ENCODE data around the gene AFF3.
A peak's percentile ranks its signal among the peaks of the same experiment; 100 is the strongest.

AFF3 gene

DNA sequence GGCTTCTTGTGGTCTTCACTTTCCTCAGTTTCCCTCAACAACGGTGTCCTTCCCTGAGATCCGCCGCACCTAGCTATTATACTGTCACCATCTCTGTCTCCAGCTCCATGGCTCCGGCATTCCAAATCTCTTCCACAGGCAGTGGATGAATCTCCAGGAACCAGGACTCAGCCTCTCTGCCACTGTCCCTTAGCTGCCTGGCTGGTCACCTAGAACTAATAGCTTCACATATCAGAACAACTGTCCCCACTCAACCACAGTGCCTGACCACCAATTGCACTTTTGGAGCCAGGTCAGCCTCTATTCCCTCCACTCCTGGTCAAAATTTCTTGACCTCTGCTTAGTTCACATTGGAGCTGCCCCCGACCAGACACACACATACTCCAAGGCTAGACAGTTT, 38.1 kb upstream of the AFF3 start:
- TF ChIP-seq SIN3A (IDR thresholded peaks at IDR 0.05; ENCODE audit: borderline replicate concordance, insufficient read depth, low read length) (no peak), TAF1 (IDR thresholded peaks at IDR 0.05; ENCODE audit: borderline replicate concordance, insufficient read depth, low read length) (no peak), POLR2AphosphoS5 (IDR thresholded peaks at IDR 0.05; ENCODE audit: low read depth, low read length) (no peak), FOXP2 (optimal IDR thresholded peaks at IDR 0.05; ENCODE audit: borderline replicate concordance, extremely low read depth, extremely low read length, insufficient read depth) (no peak)
- TF ChIP-seq, protein P1, sequence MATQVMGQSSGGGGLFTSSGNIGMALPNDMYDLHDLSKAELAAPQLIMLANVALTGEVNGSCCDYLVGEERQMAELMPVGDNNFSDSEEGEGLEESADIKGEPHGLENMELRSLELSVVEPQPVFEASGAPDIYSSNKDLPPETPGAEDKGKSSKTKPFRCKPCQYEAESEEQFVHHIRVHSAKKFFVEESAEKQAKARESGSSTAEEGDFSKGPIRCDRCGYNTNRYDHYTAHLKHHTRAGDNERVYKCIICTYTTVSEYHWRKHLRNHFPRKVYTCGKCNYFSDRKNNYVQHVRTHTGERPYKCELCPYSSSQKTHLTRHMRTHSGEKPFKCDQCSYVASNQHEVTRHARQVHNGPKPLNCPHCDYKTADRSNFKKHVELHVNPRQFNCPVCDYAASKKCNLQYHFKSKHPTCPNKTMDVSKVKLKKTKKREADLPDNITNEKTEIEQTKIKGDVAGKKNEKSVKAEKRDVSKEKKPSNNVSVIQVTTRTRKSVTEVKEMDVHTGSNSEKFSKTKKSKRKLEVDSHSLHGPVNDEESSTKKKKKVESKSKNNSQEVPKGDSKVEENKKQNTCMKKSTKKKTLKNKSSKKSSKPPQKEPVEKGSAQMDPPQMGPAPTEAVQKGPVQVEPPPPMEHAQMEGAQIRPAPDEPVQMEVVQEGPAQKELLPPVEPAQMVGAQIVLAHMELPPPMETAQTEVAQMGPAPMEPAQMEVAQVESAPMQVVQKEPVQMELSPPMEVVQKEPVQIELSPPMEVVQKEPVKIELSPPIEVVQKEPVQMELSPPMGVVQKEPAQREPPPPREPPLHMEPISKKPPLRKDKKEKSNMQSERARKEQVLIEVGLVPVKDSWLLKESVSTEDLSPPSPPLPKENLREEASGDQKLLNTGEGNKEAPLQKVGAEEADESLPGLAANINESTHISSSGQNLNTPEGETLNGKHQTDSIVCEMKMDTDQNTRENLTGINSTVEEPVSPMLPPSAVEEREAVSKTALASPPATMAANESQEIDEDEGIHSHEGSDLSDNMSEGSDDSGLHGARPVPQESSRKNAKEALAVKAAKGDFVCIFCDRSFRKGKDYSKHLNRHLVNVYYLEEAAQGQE (IDR thresholded peaks at IDR 0.05; ENCODE audit: insufficient read depth in 1 of 2, low read depth in 2 of 2, low read length in 2 of 2) = no peak

DNA sequence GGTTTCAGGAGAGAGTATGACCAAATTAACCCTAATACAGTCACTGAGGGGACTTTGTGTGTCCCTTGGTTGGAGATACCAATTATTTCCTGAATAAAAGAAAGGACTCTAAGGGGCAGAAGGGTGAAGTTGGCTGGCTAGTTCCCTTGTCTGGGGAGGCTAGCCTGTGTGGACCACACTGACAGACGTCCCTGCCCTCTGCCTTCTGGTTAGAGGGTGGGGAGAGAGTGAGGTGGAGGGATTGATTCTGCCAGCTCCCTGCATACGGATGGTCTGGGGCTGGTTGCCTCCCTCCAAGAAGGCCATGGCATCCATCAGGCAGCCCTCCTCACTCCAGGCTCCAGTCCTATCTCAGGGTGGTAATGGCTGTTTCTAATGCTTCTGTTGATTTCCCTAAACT, 37.4 kb upstream of the AFF3 start:
- TF ChIP-seq, protein P1 (IDR thresholded peaks at IDR 0.05; ENCODE audit: insufficient read depth in 1 of 2, low read depth in 2 of 2, low read length in 2 of 2) = no peak
- no peak for TF ChIP-seq TAF1 (IDR thresholded peaks at IDR 0.05; ENCODE audit: borderline replicate concordance, insufficient read depth, low read length)

DNA sequence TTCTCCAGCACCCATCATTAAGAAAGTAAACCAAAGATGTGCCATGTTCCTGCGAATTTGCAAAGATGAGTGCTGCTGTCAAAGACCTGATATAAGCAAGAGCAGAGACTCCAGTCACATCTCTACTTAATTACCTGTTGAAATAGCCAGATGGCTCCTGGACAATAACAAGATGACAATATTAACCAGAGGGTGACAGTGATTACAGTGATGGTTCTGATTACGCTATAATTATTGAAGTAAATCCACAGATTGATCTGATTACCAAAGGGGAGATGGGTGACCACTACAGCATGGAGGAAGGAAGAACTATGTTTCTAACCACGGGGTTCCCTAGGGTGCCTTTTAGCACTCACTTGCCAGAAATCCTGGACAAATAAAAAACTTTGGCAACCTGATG, 36.5 kb upstream of the AFF3 start:
- no peak for TF ChIP-seq SIN3A (IDR thresholded peaks at IDR 0.05; ENCODE audit: borderline replicate concordance, insufficient read depth, low read length)
- TF ChIP-seq FOXP2 (optimal IDR thresholded peaks at IDR 0.05; ENCODE audit: borderline replicate concordance, extremely low read depth, extremely low read length, insufficient read depth) = no peak
- no peak for TF ChIP-seq TAF1 (IDR thresholded peaks at IDR 0.05; ENCODE audit: borderline replicate concordance, insufficient read depth, low read length)
- no peak for TF ChIP-seq POLR2AphosphoS5 (IDR thresholded peaks at IDR 0.05; ENCODE audit: low read depth, low read length)
- TF ChIP-seq, protein P1 (IDR thresholded peaks at IDR 0.05; ENCODE audit: insufficient read depth in 1 of 2, low read depth in 2 of 2, low read length in 2 of 2) = no peak

DNA sequence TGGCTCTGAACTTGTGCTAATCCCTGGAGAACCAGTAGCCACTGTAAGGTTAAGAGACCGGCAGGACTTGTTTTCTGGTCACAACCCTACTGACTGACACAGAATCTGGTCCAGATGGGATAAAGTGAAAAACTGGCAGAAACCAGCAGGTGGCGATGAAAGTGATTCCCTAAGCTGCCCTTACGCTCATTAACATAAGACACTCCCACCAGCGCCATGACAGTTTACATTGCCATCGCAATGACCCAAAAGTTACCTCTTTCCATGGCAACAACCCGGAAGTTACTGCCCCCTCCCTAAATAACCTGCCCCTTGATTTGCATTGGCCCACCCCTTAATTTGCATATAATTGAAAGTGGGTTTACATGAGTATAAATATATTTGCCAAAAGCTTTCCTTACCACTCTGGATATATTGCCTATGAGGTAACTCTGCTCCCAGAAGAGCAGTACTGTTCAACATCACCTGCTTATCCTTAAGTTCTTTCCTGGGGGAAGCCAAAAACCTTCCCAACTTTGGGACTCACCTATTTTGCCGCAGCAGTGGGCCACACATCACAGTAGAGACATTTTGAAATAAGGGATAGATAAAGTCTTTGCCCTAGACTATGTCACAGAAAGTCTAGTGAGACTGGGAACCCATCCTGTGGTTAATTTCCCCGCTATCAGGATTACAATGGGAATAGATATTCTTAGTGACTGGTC, 35.8 kb upstream of the AFF3 start:
- TF ChIP-seq, protein P1 (IDR thresholded peaks at IDR 0.05; ENCODE audit: insufficient read depth in 1 of 2, low read depth in 2 of 2, low read length in 2 of 2) = no peak
- TF ChIP-seq FOXP2 (optimal IDR thresholded peaks at IDR 0.05; ENCODE audit: borderline replicate concordance, extremely low read depth, extremely low read length, insufficient read depth) (no peak), TAF1 (IDR thresholded peaks at IDR 0.05; ENCODE audit: borderline replicate concordance, insufficient read depth, low read length) (no peak), SIN3A (IDR thresholded peaks at IDR 0.05; ENCODE audit: borderline replicate concordance, insufficient read depth, low read length) (0 out of 2 replicates have a peak, but pooled peaks have one; percentile 40)

DNA sequence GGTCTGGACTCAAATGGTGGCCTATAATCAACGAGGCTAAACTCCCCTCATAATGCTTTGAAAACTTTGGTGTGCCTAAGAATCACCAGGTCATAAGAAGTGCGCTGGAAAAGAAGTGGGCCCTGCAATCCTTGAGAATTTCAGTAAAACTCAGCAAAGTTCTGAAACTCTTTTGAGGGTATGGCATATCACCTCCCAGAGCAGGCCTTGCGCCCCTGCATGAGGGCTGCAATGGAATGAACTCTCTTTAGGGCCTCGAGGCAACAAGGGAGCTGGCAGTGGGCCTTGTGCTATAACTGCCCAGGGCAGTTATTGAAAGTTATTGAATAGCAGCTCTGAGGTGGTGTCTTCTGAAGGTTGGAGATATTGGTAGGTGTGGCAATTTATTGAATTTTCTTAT, 34.5 kb upstream of the AFF3 start:
- TF ChIP-seq FOXP2 (optimal IDR thresholded peaks at IDR 0.05; ENCODE audit: borderline replicate concordance, extremely low read depth, extremely low read length, insufficient read depth) = no peak
- TF ChIP-seq TAF1 (IDR thresholded peaks at IDR 0.05; ENCODE audit: borderline replicate concordance, insufficient read depth, low read length) = no peak
- no peak for TF ChIP-seq SIN3A (IDR thresholded peaks at IDR 0.05; ENCODE audit: borderline replicate concordance, insufficient read depth, low read length)
- TF ChIP-seq, protein P1 (IDR thresholded peaks at IDR 0.05; ENCODE audit: insufficient read depth in 1 of 2, low read depth in 2 of 2, low read length in 2 of 2) = no peak
- TF ChIP-seq POLR2AphosphoS5 (IDR thresholded peaks at IDR 0.05; ENCODE audit: low read depth, low read length) = no peak

Data from PFSK-1 (cell line).